Mononuclear cell (primary cell): ENCODE measurements around the gene WDR7. TPM values are rescaled to one million over a fixed set of nuclear protein-coding genes. Genes with fewer than 3 reads are reported as not detected.

ENCODE experiments used
- H3K27me3 ChIP-seq: 2 replicates; pipeline ENCODE4 v1.6.0; 2011; ENCODE audit warnings: low read length, control low read depth; ENCODE audit not compliant: insufficient read depth
- H3K4me1 ChIP-seq: 2 replicates; pipeline ENCODE4 v1.5.1; 2011; ENCODE audit warnings: mild to moderate bottlenecking, low read length, control low read depth; ENCODE audit not compliant: insufficient read depth
- H3K4me3 ChIP-seq: 2 replicates; pipeline ENCODE4 v1.5.1; 2011; ENCODE audit warnings: mild to moderate bottlenecking, low read length, moderate library complexity
- H3K9me3 ChIP-seq: 2 replicates; pipeline ENCODE4 v1.5.1; 2011; ENCODE audit warnings: low read depth, mild to moderate bottlenecking, control low read depth, low read length
- total RNA-seq: library from RNA; depleted of rRNA; stranded (reverse); fragments of >200 nt; gene quantifications from one replicate; pipeline ENCODE4 v1.2.3, GENCODE V29; 2012

The WDR7 gene
- total RNA-seq, 1 donor, result 52.7 TPM

DNA sequence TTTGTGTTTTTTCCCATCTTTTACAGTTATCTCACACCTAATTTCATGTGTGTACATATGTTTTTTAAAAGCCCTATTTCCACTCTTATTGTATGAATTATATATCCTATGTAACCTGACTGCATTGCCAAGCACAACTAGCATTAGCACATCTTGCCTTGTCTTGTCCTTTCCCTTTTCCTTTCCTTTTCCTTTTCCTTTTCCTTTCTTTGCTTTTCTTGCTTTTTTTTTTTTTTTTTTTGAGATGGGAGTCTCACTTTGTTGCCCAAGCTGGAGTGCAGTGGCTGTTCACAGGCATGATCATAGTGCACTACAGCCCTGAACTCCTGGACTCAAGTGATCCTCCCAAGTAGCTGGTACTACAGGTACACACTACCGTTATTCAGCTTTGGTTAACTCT, 323.0 kb downstream of the WDR7 start:
- Histone ChIP-seq H3K4me1 (no peaks in the 10 kb centered on the region), H3K27me3 (no peaks in the 10 kb centered on the region), H3K4me3 (no peak overlapping the region), H3K9me3 (no peaks in the 10 kb centered on the region)

DNA sequence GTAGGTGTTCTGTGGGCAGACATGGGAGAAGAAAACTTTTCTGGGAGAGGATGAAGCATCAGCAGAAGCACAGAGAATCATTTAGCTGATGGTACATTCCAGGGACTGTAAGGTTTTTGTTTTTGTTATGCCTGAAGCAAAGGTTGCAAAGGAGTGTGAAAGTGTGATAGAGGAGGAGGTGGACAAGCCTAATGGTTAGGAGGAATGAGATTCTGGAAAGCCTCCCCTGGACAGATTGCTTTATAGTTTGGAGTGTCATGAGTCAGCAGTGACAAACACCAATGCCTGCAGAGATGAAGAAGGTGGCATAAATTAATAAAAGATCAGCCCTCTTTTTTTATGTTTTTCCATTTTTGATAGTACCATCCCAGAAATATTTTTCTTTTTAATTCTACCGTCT, 324.1 kb downstream of the WDR7 start:
- Histone ChIP-seq H3K9me3 (no peaks in the 10 kb centered on the region), H3K4me1 (no peaks in the 10 kb centered on the region), H3K4me3 (no peak overlapping the region), H3K27me3 (no peaks in the 10 kb centered on the region)

DNA sequence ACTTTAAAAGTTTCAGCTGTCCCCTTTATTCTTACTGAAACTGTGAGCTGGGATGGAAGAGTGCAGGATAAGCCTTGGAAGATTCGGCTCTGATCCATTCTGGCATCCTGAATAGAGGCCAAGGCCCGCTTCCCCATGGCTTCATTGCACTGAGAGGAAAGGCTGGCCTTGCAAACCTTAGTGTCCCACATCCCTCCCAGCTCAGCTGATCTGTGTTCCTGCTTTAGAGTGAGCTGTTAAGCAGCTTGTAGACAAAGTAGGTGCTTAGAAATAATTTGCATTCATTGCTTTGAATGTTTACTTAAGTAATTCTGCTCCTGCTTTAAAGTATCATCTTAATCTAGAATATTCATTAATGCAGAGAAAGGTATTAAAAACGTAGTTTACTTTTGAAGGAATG, 326.1 kb downstream of the WDR7 start:
- Histone ChIP-seq H3K4me1 (no peaks in the 10 kb centered on the region), H3K9me3 (no peaks in the 10 kb centered on the region), H3K4me3 (no peak overlapping the region), H3K27me3 (no peaks in the 10 kb centered on the region)

DNA sequence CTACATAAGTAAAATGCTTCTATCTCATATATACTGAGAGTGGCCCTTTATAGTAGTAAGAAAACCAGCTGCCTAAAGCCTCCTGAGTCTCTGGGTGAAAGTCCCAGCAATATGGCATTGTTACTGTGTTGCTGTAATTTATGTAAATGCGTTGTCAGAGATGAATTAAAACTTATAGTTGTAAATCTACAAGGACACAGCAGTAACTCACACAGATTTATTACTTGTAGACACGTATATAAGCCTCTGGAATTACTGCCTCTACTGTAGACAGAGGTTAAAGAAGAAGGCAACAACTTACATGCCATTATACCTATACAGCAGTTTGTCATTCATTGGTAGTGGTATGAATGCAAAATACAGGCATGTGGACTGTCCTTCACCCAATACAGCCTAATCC, 326.6 kb downstream of the WDR7 start:
- no peaks in the 10 kb centered on the region for H3K4me1 ChIP-seq
- no peaks in the 10 kb centered on the region for H3K27me3 ChIP-seq
- H3K9me3 ChIP-seq, result no peaks in the 10 kb centered on the region
- no peak overlapping the region for H3K4me3 ChIP-seq

DNA sequence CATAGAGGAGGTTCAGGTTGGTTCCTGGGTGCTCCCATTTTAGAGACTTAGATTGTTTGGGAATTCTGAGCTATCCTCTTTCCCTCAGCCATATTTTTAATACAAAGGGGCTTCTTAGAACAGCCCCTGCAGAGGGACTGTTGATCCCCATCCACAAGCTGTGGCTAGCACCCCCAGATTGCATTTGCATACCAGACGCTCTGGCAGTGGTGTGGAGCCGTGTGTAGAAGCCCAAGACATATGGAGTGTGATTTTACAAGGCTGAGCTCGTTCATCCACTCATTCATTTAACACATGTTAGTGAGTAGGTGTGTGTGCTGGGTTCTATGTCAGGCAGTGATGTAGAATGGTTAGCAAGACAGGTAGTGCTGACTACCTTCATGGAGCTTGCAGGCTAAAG, 329.0 kb downstream of the WDR7 start:
- Histone ChIP-seq H3K4me1 (no peaks in the 10 kb centered on the region), H3K4me3 (no peak overlapping the region), H3K27me3 (no peaks in the 10 kb centered on the region), H3K9me3 (no peaks in the 10 kb centered on the region)

DNA sequence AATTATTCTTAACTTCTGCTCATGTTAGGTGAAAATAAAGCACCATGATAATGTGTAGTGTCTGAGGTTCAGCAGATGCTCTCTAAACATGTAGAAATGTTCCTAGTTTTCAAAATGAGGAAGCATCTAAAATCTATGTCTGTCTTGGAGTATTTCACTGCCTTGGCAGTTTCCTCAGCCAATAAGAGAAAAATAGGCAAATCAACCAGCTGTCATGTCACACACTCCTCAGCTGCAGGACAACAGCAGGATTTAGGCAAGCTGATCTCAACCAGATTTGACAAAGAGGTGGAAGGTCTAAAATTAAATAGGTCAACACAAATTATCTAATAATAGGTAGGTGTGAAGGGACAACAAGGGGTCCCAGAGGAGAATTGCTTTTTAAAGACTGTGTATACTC, 331.6 kb downstream of the WDR7 start:
- Histone ChIP-seq H3K4me1 (no peaks in the 10 kb centered on the region), H3K27me3 (no peaks in the 10 kb centered on the region), H3K4me3 (no peak overlapping the region), H3K9me3 (no peaks in the 10 kb centered on the region)

DNA sequence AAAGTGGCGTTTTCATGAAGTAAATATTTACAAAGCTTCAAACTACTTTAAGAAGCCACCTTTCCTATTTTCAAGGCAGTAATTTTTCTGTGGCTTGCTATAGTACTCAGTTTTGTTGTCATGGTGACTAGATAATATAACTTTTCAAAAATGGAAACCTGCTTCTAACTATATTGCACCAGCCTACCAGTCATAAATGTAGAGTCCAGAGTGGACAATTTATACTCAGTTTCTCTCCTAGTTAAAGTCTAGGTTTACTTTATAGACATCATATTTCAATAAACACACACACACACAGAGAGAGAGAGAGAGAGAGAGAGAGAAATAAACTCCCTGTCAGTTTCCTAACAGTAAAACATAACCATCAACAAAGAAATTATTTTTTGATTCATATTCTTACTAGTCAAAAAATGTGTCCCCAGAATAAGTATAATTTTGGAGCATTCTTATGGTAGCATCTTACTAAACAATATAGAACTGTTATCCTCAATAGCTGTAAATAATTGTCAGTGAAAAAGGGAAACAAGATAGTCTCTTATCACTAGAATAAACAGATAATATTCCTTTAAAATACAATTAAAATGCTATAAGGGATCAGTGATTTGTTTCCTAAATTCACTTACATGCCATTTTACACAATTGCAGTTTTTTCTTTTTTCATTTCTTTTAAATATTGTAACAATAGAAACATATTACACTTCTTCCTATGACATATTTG, 332.3 kb downstream of the WDR7 start:
- Histone ChIP-seq H3K4me3 (no peak overlapping the region), H3K27me3 (no peaks in the 10 kb centered on the region), H3K4me1 (no peaks in the 10 kb centered on the region)

DNA sequence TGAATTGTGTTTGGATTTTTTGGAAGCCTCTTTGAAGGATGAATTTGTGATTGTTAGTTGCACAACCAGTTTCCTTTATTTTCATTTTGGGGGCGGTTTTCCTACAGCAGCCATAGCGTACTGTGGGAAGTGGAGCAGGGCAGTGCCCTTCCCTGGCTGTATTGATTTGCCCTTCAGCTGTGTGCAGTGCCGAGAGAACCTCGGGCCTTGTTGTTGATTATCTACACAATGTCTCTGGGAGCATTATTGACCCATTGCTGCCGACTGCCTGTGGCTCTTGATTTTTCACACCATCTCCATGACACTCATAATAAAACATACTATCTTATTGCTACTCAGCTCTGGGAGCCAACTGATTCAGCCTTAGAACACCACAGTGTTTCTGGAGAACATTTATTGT, 333.6 kb downstream of the WDR7 start:
- Histone ChIP-seq H3K9me3 (no peaks in the 10 kb centered on the region), H3K27me3 (no peaks in the 10 kb centered on the region), H3K4me3 (no peak overlapping the region), H3K4me1 (no peaks in the 10 kb centered on the region)

More for the DNA sequence above, 332.3 kb downstream of the WDR7 start:
- no peaks in the 10 kb centered on the region for H3K9me3 ChIP-seq

DNA sequence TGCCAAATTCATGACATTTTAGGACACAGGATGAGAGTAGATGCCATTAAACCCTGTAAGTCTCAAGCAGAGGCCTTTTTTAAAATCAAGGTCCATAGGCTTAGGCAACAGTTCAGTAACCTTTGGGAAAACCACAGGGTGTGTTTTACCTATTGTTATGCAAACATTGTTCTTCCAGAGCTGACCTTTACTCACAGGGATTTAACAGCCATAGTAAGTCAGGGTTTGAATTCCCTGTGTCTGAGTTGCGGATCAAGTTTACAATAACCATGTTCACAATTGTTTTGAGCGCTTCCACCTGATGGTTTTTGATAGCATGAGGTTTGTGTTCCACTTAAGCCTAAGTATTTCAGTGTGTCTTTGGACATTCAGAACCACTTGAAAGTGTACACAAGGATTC, 335.7 kb downstream of the WDR7 start:
- no peaks in the 10 kb centered on the region for H3K4me1 ChIP-seq

DNA sequence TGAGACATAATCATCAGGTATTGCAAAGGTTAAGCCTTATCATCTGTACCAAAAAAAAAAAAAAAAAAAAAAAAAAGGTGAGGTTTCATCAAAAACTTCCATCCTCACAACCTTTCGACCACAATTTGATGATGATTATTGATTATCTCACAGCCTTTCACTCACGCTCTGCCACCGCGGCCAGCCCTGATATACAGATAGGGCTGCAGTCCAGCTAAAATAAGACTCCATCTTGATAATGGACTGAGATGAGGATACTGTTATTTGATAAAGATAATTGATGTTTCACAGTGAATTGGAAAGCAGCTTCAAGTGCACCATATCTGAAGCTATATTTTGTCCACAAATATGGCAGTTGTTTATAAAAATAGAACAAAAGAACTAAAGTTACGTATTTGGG, 336.1 kb downstream of the WDR7 start:
- Histone ChIP-seq H3K4me1 (no peaks in the 10 kb centered on the region), H3K27me3 (no peaks in the 10 kb centered on the region), H3K9me3 (no peaks in the 10 kb centered on the region)

More for the DNA sequence above, 335.7 kb downstream of the WDR7 start:
- no peaks in the 10 kb centered on the region for H3K27me3 ChIP-seq
- no peaks in the 10 kb centered on the region for H3K9me3 ChIP-seq
- H3K4me3 ChIP-seq, result no peak overlapping the region

DNA sequence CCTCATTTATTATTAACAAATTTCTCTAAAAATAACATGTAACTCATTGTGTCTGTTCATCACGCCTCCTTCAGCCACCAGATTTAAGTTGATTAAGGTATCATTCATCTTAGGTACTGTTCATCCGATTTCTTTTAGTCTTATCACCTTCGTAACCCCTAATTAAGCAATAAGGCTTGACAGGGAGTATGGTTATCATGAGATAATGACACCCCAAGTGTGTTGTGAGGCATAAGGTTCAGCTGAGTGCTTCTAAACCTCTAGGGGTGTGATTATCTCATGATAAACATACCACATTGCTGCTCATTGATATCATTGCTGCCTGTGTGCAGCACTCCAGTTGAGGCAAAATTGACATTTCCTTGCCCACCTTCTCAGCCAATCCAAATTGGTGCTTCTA, 336.9 kb downstream of the WDR7 start:
- H3K9me3 ChIP-seq, result no peaks in the 10 kb centered on the region
- no peaks in the 10 kb centered on the region for H3K27me3 ChIP-seq
- H3K4me3 ChIP-seq, result no peak overlapping the region
- H3K4me1 ChIP-seq, result no peaks in the 10 kb centered on the region

More for the DNA sequence above, 336.1 kb downstream of the WDR7 start:
- no peak overlapping the region for H3K4me3 ChIP-seq

DNA sequence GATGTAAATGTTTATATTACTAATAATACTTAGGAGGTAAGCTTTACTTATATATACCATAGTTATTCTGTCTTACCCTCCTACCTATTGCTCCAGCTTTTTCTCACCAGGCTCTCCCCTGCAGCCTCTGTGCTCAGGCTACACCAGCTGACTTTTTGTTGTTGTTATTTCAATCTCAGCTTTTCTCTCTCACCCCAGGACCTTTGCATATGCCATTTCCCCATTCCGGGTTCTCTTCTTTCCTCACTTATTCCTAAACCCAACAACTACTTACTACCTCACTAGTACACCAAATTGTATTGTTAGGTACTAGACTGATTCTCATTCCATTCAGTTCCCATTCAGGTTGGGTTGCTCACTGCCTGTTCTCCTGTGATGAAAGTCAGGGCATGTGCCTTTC, 339.5 kb downstream of the WDR7 start:
- Histone ChIP-seq H3K4me3 (no peak overlapping the region), H3K27me3 (no peaks in the 10 kb centered on the region), H3K9me3 (no peaks in the 10 kb centered on the region), H3K4me1 (no peaks in the 10 kb centered on the region)

DNA sequence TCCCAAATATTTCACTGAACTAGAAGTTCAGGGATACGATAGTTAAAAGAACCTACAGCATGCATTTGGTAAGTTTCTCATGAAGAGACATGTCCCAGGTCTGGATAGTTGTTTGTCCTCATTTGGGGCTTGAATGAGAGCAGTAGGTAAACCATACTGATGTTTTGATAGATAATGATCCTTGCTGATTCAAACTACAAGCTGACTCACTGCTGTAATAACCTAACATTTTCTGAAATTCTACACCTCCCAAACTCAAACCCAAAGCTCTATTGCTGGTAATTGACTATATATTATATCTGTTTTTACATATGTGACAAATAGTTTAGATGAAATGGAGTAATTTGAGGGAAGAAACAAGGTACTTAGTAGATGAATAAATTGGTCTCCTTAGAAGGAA, 341.6 kb downstream of the WDR7 start:
- no peaks in the 10 kb centered on the region for H3K9me3 ChIP-seq
- H3K27me3 ChIP-seq, result no peaks in the 10 kb centered on the region
- H3K4me3 ChIP-seq, result no peak overlapping the region
- H3K4me1 ChIP-seq, result no peaks in the 10 kb centered on the region

DNA sequence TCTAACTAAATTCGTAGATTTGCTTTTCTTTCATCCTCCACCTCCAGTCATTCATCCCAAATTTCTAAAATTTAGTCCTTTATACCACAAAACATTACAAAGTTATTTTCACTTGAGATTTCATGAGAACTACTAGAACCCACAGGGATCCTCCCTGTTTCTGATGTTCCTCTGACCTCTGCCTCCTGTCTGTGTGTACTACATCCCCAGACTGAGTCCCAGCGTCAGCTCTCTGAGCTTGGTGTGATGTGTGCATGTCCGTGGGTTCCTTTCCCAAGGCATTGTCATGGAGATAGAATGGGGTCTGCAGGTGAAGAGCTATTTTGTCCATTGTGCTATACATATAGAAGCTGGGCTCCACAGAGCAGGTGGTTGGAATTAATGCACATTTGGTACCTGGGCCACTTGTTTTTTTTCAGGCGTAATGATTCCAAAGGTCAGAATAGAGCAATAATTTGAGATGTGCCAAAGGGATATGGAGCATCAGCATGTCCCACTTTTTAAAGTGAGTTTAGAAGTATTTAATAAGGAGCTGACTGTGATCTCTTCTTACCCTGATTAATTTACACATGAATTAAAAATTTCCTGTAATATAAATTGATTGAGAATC, 344.5 kb downstream of the WDR7 start:
- H3K4me1 ChIP-seq, result no peaks in the 10 kb centered on the region
- H3K4me3 ChIP-seq, result no peak overlapping the region
- H3K27me3 ChIP-seq, result no peaks in the 10 kb centered on the region
- H3K9me3 ChIP-seq, result no peaks in the 10 kb centered on the region

DNA sequence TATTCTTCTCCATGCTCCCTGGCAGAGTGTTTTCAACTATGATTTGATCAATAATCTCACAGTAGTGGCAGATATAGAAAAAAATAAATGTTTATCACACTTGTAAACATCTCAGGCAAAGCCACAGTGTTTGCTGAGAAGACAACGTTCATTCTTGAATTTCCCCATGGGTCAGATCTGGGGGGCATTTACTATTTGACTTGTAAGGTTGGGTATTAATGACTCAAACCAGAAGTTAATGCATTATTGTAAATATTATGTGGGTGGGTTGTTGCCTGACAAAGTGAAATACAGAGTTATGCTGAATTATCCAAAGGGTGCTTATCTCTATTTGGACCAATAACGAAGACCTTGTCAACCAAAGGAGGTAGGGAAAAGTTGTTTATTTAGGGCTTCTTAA, 346.0 kb downstream of the WDR7 start:
- no peaks in the 10 kb centered on the region for H3K27me3 ChIP-seq

DNA sequence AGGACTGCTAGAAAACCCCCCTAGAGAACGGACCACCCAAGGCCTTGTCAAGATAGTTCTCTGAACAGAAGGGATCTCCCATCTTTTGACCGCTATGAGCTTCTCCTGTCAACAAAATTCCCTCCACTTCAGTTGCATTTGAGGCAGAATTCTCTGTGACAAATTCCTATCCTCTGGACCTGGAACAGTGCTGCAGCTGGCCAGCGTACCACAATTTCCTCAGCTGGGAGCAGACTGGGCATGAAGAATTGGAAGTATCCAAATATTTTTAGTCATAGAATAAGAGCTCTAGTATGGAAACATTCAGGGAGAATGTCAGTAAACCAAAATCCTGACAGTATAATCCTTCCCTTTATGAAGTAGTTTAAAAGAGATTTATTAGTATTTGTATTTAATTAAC, 348.7 kb downstream of the WDR7 start:
- no peaks in the 10 kb centered on the region for H3K27me3 ChIP-seq
- no peaks in the 10 kb centered on the region for H3K9me3 ChIP-seq
- H3K4me1 ChIP-seq, result peaks cover 9% of the 10 kb centered on the region
- H3K4me3 ChIP-seq, result no peak overlapping the region

More for the DNA sequence above, 346.0 kb downstream of the WDR7 start:
- Histone ChIP-seq H3K4me1 (no peaks in the 10 kb centered on the region), H3K4me3 (no peak overlapping the region), H3K9me3 (no peaks in the 10 kb centered on the region)
